Measurements from ENCODE around the gene LSM2. TPM values are rescaled to one million over a fixed set of nuclear protein-coding genes. Genes with fewer than 3 reads are reported as not detected.
A peak's percentile ranks its signal among the peaks of the same experiment; 100 is the strongest.

The LSM2 gene
- total RNA-seq, 4 donors from 2014 or later: 37.1 to 119 (median 58.7) TPM

- intact Hi-C loops (cut with DNase I; ENCODE audit: low total_unique reads): no loop called here
- no peaks in the 10 kb centered on the region for H3K9me3 ChIP-seq
- H3K36me3 ChIP-seq: no peaks in the 10 kb centered on the region
- peak overlapping the region; percentile 84 to 88 for H3K27ac ChIP-seq
- H3K4me1 ChIP-seq: peaks cover 5 to 8% of the 10 kb centered on the region in 2 donors
- no peaks in the 10 kb centered on the region for H3K27me3 ChIP-seq
- TF ChIP-seq POLR2A (IDR thresholded peaks at IDR 0.05) (no peak), CTCF (IDR thresholded peaks at IDR 0.05) (no peak)
- no peak for DNase-seq
- peak overlapping the region in 1 of 2 donors; percentile 1 for H3K4me3 ChIP-seq
Measured at GRCh38 chr6:31776485-31776988, 30.2 kb downstream of the LSM2 start.

GRCh38 chr6:31775633-31776484 is 30.9 kb downstream of the LSM2 start:
- no peaks in the 10 kb centered on the region for H3K9me3 ChIP-seq
- H3K36me3 ChIP-seq: no peaks in the 10 kb centered on the region
- H3K4me1 ChIP-seq: peaks cover 5 to 8% of the 10 kb centered on the region in 2 donors
- H3K27ac ChIP-seq: peak overlapping the region; percentile 84 to 88
- H3K27me3 ChIP-seq: no peaks in the 10 kb centered on the region
- DNase-seq: no peak
- H3K4me3 ChIP-seq: no peak overlapping the region
- intact Hi-C loops (cut with DNase I; ENCODE audit: low total_unique reads): no loop called here
- TF ChIP-seq POLR2A (IDR thresholded peaks at IDR 0.05) (no peak), CTCF (IDR thresholded peaks at IDR 0.05) (no peak)

GRCh38 chr6:31775184-31775583 is 31.6 kb downstream of the LSM2 start:
- H3K4me1 ChIP-seq: peaks cover 5 to 8% of the 10 kb centered on the region in 2 donors
- H3K27me3 ChIP-seq: no peaks in the 10 kb centered on the region
- H3K27ac ChIP-seq: peak overlapping the region in 1 of 2 donors; percentile 88
- intact Hi-C loops (cut with DNase I; ENCODE audit: low total_unique reads): no loop called here
- H3K9me3 ChIP-seq: no peaks in the 10 kb centered on the region
- no peaks in the 10 kb centered on the region for H3K36me3 ChIP-seq
- DNase-seq: no peak
- TF ChIP-seq POLR2A (IDR thresholded peaks at IDR 0.05) (no peak), CTCF (IDR thresholded peaks at IDR 0.05) (no peak)
- H3K4me3 ChIP-seq: no peak overlapping the region

- TF ChIP-seq POLR2A (IDR thresholded peaks at IDR 0.05): no peak
- no peak for TF ChIP-seq CTCF (IDR thresholded peaks at IDR 0.05)
- no peak overlapping the region for H3K4me3 ChIP-seq
- peaks cover 3 to 6% of the 10 kb centered on the region in 2 donors for H3K4me1 ChIP-seq
- H3K9me3 ChIP-seq: no peaks in the 10 kb centered on the region
- no peaks in the 10 kb centered on the region for H3K27me3 ChIP-seq
- no peak overlapping the region for H3K27ac ChIP-seq
- H3K36me3 ChIP-seq: no peaks in the 10 kb centered on the region
- no peak for DNase-seq
- intact Hi-C loops (cut with DNase I; ENCODE audit: low total_unique reads): no loop called here
Measured at GRCh38 chr6:31771992-31772358, 34.8 kb downstream of the LSM2 start.

GRCh38 chr6:31770860-31771259 is 35.9 kb downstream of the LSM2 start:
- DNase-seq: no peak
- intact Hi-C loops (cut with DNase I; ENCODE audit: low total_unique reads): no loop called here
- no peaks in the 10 kb centered on the region for H3K27me3 ChIP-seq
- TF ChIP-seq CTCF (IDR thresholded peaks at IDR 0.05): no peak
- TF ChIP-seq POLR2A (IDR thresholded peaks at IDR 0.05): no peak
- no peaks in the 10 kb centered on the region for H3K36me3 ChIP-seq
- H3K4me3 ChIP-seq: no peak overlapping the region
- no peaks in the 10 kb centered on the region for H3K9me3 ChIP-seq
- H3K27ac ChIP-seq: no peak overlapping the region
- no peaks in the 10 kb centered on the region for H3K4me1 ChIP-seq
